ENCODE data around the gene TEKT2. TPM values are rescaled to one million over a fixed set of nuclear protein-coding genes. Genes with fewer than 3 reads are reported as not detected.
A peak's percentile ranks its signal among the peaks of the same experiment; 100 is the strongest.

TEKT2 gene
- total RNA-seq, 2 donors from 2014 or later: 5.6 to 9.5 TPM

GRCh38 chr1:36091141-36091540, 7.2 kb downstream of the TEKT2 start:
- TF ChIP-seq CTCF (conservative IDR thresholded peaks at IDR 0.05): no peak
- Mint-ChIP-seq H3K27me3 (ENCODE audit: insufficient read depth) (peaks cover 2% of the 10 kb centered on the region), H3K4me1 (peaks cover 11% of the 10 kb centered on the region), H3K27ac (no peak overlapping the region), H3K4me3 (peak overlapping the region; percentile 8), H3K9me3 (no peaks in the 10 kb centered on the region), H3K36me3 (ENCODE audit: low read depth) (peaks cover 31% of the 10 kb centered on the region)
- no peaks in the 10 kb centered on the region for H3K27me3 ChIP-seq (ENCODE audit: control insufficient read depth, insufficient read depth, low read length, poor library complexity, severe bottlenecking)
- DNase-seq: no peak
- H3K9me3 ChIP-seq (ENCODE audit: control insufficient read depth, low read length): no peaks in the 10 kb centered on the region
- H3K4me1 ChIP-seq (ENCODE audit: control insufficient read depth, insufficient read depth, low read length): no peaks in the 10 kb centered on the region
- peaks cover 49% of the 10 kb centered on the region for H3K36me3 ChIP-seq (ENCODE audit: control insufficient read depth, insufficient read depth, low read length)
- no peak overlapping the region for H3K27ac ChIP-seq (ENCODE audit: low read depth, low read length)
- no peak overlapping the region for H3K4me3 ChIP-seq (ENCODE audit: low read length)
- WGBS, 2 experiments (ENCODE audit: insufficient coverage in 1 of 2, insufficient read length in 1 of 2): 92 to 93% methylated on average over 3 to 4 of the region's 4 CpGs
- no peak overlapping the region for H3K9ac ChIP-seq (ENCODE audit: extremely low read depth, low read length, poor library complexity, severe bottlenecking)

- WGBS, 2 experiments (ENCODE audit: insufficient coverage in 1 of 2, insufficient read length in 1 of 2): 93 to 94% methylated on average over 6 to 13 of the region's 13 CpGs
- no peaks in the 10 kb centered on the region for H3K27me3 ChIP-seq (ENCODE audit: control insufficient read depth, insufficient read depth, low read length, poor library complexity, severe bottlenecking)
- no peak for DNase-seq
- no peak for TF ChIP-seq CTCF (conservative IDR thresholded peaks at IDR 0.05)
- no peaks in the 10 kb centered on the region for H3K4me1 ChIP-seq (ENCODE audit: control insufficient read depth, insufficient read depth, low read length)
- peaks cover 31% of the 10 kb centered on the region for H3K36me3 Mint-ChIP-seq (ENCODE audit: low read depth)
- no peaks in the 10 kb centered on the region for H3K9me3 ChIP-seq (ENCODE audit: control insufficient read depth, low read length)
- H3K27ac Mint-ChIP-seq: no peak overlapping the region
- no peaks in the 10 kb centered on the region for H3K9me3 Mint-ChIP-seq
- peak overlapping the region; percentile 8 for H3K4me3 Mint-ChIP-seq
- H3K4me1 Mint-ChIP-seq: peaks cover 11% of the 10 kb centered on the region
- H3K9ac ChIP-seq (ENCODE audit: extremely low read depth, low read length, poor library complexity, severe bottlenecking): no peak overlapping the region
- no peak overlapping the region for H3K27ac ChIP-seq (ENCODE audit: low read depth, low read length)
- no peak overlapping the region for H3K4me3 ChIP-seq (ENCODE audit: low read length)
- no peaks in the 10 kb centered on the region for H3K27me3 Mint-ChIP-seq (ENCODE audit: insufficient read depth)
- peaks cover 49% of the 10 kb centered on the region for H3K36me3 ChIP-seq (ENCODE audit: control insufficient read depth, insufficient read depth, low read length)
Measured at GRCh38 chr1:36091698-36092097, 7.8 kb downstream of the TEKT2 start.

- no peak overlapping the region for H3K4me3 Mint-ChIP-seq
- no peak overlapping the region for H3K9ac ChIP-seq (ENCODE audit: extremely low read depth, low read length, poor library complexity, severe bottlenecking)
- no peak overlapping the region for H3K27ac Mint-ChIP-seq
- peaks cover 31% of the 10 kb centered on the region for H3K36me3 Mint-ChIP-seq (ENCODE audit: low read depth)
- peaks cover 11% of the 10 kb centered on the region for H3K4me1 Mint-ChIP-seq
- H3K9me3 ChIP-seq (ENCODE audit: control insufficient read depth, low read length): no peaks in the 10 kb centered on the region
- H3K27ac ChIP-seq (ENCODE audit: low read depth, low read length): no peak overlapping the region
- no peaks in the 10 kb centered on the region for H3K27me3 ChIP-seq (ENCODE audit: control insufficient read depth, insufficient read depth, low read length, poor library complexity, severe bottlenecking)
- H3K27me3 Mint-ChIP-seq (ENCODE audit: insufficient read depth): no peaks in the 10 kb centered on the region
- H3K4me3 ChIP-seq (ENCODE audit: low read length): no peak overlapping the region
- no peak for TF ChIP-seq CTCF (conservative IDR thresholded peaks at IDR 0.05)
- no peak for DNase-seq
- no peaks in the 10 kb centered on the region for H3K9me3 Mint-ChIP-seq
- H3K36me3 ChIP-seq (ENCODE audit: control insufficient read depth, insufficient read depth, low read length): peaks cover 49% of the 10 kb centered on the region
- WGBS, 2 experiments (ENCODE audit: insufficient coverage in 1 of 2, insufficient read length in 1 of 2): 94 to 97% methylated on average over 15 to 17 of the region's 17 CpGs
- no peaks in the 10 kb centered on the region for H3K4me1 ChIP-seq (ENCODE audit: control insufficient read depth, insufficient read depth, low read length)
Measured at GRCh38 chr1:36092166-36092797, 8.4 kb downstream of the TEKT2 start.

Data from endodermal cell (in vitro differentiated cells).